ENCODE results near the gene ATP6V1C2.

DNA sequence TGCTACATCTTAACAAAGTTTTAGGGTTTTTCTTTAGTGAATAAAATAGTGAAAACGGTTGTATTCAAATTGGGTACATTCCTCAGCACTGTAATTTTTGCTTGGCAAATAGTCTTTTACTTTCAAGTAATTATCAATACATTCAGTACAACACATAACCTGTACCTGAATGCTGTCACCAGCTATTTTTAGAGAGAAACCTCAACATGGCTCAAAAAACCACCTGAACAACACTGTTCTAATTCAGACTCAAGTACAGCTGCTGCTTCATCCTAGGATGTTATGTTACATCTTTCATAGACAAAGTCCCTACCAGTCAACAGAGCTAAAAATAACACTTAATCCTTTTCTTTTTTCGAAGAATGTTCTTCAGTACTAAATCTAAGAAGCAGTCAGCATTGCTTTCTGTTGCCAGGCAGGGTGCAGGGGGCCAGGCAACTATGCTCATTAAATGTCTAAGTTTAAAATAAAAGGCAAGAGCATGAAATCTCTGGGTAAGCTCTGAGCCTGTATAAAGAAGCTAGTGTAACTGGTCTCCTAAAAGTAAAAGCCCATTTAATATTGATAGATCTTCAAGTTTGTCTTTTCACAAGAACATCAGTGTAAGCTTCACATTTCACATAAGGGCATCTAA, 70.7 kb downstream of the ATP6V1C2 start:
- TF ChIP-seq, protein P1, sequence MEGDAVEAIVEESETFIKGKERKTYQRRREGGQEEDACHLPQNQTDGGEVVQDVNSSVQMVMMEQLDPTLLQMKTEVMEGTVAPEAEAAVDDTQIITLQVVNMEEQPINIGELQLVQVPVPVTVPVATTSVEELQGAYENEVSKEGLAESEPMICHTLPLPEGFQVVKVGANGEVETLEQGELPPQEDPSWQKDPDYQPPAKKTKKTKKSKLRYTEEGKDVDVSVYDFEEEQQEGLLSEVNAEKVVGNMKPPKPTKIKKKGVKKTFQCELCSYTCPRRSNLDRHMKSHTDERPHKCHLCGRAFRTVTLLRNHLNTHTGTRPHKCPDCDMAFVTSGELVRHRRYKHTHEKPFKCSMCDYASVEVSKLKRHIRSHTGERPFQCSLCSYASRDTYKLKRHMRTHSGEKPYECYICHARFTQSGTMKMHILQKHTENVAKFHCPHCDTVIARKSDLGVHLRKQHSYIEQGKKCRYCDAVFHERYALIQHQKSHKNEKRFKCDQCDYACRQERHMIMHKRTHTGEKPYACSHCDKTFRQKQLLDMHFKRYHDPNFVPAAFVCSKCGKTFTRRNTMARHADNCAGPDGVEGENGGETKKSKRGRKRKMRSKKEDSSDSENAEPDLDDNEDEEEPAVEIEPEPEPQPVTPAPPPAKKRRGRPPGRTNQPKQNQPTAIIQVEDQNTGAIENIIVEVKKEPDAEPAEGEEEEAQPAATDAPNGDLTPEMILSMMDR (IDR thresholded peaks at IDR 0.05): no peak
- TF ChIP-seq POLR2A (IDR thresholded peaks at IDR 0.05): no peak

Measured in heart left ventricle (tissue), 13 donors.